GM18520 (cell line): Measurements from ENCODE around the gene VTCN1.
"Not testable (repeated sequence)": the region's sequence is repeated elsewhere in the genome, so short reads cannot be mapped to it uniquely, and the experiment has no call there.

Experiments
- ATAC-seq: cut with Tn5 transposase; IDR thresholded peaks from one replicate; pipeline ENCODE4 v1.9.1; 2021; ENCODE audit not compliant: unreplicated experiment

VTCN1 gene

DNA sequence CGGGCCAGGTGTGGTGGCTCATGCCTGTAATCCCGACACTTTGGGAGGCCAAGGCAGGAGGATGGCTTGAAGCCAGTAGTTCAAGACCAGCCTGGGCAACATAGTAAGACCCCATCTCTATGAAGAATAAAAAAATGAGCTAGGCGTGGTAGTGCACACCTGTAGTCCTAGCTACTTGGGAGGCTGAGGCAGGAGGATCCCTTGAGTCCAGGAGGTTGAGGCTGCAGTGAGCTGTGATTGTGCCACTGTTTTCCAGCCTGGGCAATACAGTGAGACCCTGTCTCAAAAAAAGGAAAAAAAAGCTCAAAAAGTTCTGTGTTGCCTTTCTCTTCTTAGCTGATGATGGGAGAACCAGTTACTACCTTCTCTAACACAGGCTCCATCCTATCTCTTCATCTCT is 108.9 kb downstream of the VTCN1 start:
- not testable (repeated sequence) for ATAC-seq

DNA sequence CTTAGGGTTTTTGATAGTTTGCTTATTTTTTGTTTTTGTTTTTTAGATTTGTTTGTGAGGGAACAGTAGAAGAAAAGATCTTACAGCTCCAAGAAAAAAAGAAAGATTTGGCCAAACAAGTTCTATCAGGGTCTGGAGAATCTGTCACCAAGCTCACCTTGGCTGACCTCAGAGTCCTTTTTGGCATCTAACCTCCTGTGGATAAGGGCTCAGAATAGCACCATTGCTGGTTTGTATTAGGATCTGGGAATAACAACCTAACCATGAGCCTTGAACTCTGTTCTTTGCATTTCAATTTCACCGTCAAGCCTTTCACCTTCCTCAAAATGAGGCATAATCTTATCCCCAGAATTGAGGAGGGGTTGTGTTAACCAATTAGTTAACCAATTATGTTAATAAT is 109.4 kb downstream of the VTCN1 start:
- no peak for ATAC-seq

DNA sequence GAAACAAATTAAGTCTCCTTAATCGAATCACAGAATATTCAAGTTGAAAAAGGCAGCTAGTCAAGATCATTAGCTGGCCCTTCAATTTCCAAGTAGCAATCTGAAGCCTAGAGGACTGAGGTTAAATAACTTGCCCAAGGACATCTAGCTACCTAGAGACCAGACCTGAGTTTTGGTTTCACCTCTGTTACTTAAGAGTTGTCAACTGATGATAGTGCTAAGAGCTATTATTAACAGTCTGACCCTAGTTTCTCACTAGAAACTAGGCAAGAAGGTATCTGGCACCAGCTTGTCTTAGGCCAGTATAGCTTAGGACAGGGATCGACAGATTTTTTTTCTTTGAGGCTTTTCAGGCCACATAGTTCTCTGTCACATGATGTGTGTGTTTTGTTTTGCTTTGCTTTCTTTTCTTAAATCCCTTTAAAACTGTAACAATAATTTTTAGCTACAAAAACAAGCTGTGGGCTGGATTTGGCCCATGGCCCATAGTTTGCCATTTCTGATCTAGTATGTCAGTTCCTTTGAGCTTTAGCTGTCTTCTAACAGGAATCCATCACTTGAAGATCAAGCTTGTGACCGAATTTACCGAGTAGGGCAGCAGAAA is 112.3 kb downstream of the VTCN1 start:
- no peak for ATAC-seq

- ATAC-seq, result no peak
Measured at GRCh38 chr1:117097443-117097842, 113.3 kb downstream of the VTCN1 start.

- ATAC-seq, result no peak
Measured at GRCh38 chr1:117096951-117097408, 113.7 kb downstream of the VTCN1 start.

DNA sequence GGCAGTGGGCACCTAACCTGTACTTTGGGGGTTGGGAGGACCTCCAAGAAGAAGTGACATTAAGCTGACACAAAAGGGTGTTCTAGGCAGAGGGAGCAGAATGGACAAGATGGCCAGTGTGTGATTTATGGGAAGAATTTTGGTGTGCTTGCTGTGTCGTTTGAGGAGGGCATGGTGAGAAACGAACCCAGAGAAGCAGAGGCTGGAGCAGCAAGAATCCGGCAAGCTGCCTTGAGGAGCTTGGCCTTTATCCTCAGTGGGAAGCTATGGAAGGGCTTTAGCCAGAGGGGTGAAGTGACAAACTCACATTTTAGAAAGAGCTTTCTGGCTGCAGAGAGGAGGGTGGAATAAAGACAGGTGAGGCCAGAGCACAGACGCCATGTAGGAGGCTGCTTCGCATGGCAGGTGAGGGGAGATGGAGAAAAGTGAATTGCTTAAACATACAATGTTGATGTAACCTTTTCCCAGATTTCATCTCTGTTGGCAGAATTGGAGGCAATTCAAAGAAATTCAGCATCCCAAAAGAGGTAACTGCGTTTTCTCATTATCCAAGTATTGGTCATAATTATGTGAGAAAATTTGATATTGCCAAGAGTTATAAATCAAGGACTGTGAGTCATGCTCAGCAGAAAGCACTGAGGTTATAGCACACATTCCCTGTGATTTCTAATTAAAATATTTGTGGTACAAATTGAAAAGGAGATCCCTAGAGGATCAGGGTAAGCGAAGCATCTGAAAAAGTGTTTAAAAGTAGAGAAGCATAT is 115.7 kb downstream of the VTCN1 start:
- ATAC-seq, result no peak

DNA sequence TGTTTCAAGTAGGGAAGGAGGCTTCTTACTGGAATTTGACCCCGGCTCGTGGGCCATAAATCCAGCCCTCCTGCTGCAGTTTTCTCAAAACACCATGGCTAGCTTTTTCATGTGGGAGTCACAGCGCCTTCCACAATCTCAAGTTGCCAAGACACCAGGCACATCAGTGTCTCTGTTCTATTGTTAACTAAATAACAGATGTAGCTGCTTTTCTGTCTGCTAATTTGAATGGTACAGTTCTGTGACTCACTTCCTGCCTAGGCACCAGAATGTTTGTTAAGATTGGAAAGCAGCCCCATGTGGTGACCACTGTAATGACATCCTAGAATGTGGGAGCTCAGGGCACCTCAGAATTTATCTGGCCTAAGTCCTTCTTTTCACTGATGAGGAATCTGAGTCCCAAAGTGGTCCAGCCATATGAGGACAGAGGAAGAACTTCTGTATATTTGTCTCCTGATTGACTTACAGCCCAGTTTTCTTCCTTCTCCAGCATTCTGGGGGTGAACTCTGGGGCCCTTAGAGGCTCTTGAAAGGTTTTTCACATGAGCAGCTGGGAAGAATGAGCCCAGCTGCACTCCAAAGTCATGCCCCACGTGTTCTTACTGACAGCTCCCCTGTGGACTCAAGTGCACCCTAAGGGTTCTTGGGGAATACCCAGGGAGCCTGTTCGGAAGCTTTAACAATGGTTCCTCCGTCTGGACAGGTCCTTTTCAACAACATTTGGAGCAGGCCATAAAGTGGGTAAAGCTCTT is 116.7 kb downstream of the VTCN1 start:
- ATAC-seq, result peak; percentile 54
